HepG2 (cell line): ENCODE results near the gene NAV2. TPM values are rescaled to one million over a fixed set of nuclear protein-coding genes. Genes with fewer than 3 reads are reported as not detected.

Experiments used
- ATAC-seq: fragments of 200-7000 bp; cut with Tn5 transposase; 3 replicates; pipeline ENCODE4 v1.9.1; 2020; ENCODE audit warnings: mild to moderate bottlenecking, moderate library complexity
- BruUV-seq: library from RNA; stranded (reverse); fragments of 400-500 nt; replicated peaks from 2 replicates; lab custom pipeline; 2021; lab: Mats Ljungman, UMichigan
- CTCF ChIA-PET: fragments of 300-600 bp; formaldehyde crosslinking; extraction: SDS; loops from one replicate; lab custom pipeline; 2021; ENCODE audit warnings: low total read pairs, inconsistent platforms, low intra/inter-chr PET ratio; lab: Yijun Ruan, JAX
- POLR2A ChIA-PET: fragments of 350-600 bp; sonication (Branson Sonifier 250); formaldehyde crosslinking; loops from one replicate; lab custom pipeline; 2020; ENCODE audit warnings: antibody characterized with exemption, inconsistent platforms; lab: Yijun Ruan, JAX
- DNase-seq: peaks from one replicate; pipeline ENCODE4 v3.0.0-alpha.2; 2015; ENCODE audit warnings: low spot score
- FAIRE-seq: peaks from 3 replicates; lab custom pipeline; 2011; peaks lifted over from hg19 to GRCh38; lab: Jason Lieb, UNC
- H2AFZ ChIP-seq: one replicate; pipeline ENCODE4 v1.6.1; 2011; ENCODE audit warnings: low read length, inconsistent platforms
- H3K27ac ChIP-seq: fragments of 300-600 bp; 3 replicates; pipeline ENCODE4 v1.8.0; 2011; ENCODE audit warnings: mixed run types, mild to moderate bottlenecking, mixed read lengths, low read length, inconsistent platforms; ENCODE audit not compliant: insufficient read depth; ENCODE audit errors: extremely low read length
- H3K27me3 ChIP-seq, 2 experiments: fragments of 200-600 bp in 1 of 2; 2 replicates in 1 of 2; 3 replicates in 1 of 2; pipeline versions ENCODE4 v1.6.0 to v1.8.0; 2011; ENCODE audit warnings: low read length in 2 of 2, mild to moderate bottlenecking in 2 of 2, moderate library complexity in 2 of 2, inconsistent platforms in 1 of 2; ENCODE audit not compliant: insufficient read depth in 2 of 2, control insufficient read depth in 1 of 2
- H3K36me3 ChIP-seq, 2 experiments: fragments of 200-600 bp in 1 of 2; replicated peaks in 1 of 2; 2 replicates in 1 of 2; 3 replicates in 1 of 2; pipeline versions ENCODE4 v1.5.1 to v1.8.0; 2011; ENCODE audit warnings: low read length in 2 of 2, inconsistent platforms in 1 of 2; ENCODE audit not compliant: insufficient read depth in 2 of 2, control insufficient read depth in 1 of 2
- H3K4me1 ChIP-seq: 2 replicates; pipeline ENCODE4 v1.5.1; 2012; ENCODE audit warnings: low read length, inconsistent platforms; ENCODE audit not compliant: insufficient read depth
- H3K4me2 ChIP-seq: 2 replicates; pipeline ENCODE4 v1.6.0; 2011; ENCODE audit warnings: low read depth, low read length, inconsistent platforms
- H3K4me3 ChIP-seq, 3 experiments: fragments of 200-600 bp in 1 of 3; sonication (generic), shearing (Covaris generic) in 1 of 3; replicated peaks in 1 of 3; 2 replicates each; pipeline ENCODE4 v1.5.1; 2011 to 2016; ENCODE audit warnings: low read length in 3 of 3, inconsistent platforms in 2 of 3, low read depth in 2 of 3, mild to moderate bottlenecking in 2 of 3, control low read depth in 1 of 3, mixed read lengths in 1 of 3; ENCODE audit not compliant: insufficient read depth in 1 of 3
- H3K79me2 ChIP-seq: one replicate; pipeline ENCODE4 v1.6.1; 2011; ENCODE audit warnings: low read length, inconsistent platforms; ENCODE audit not compliant: insufficient read depth
- H3K9ac ChIP-seq: 2 replicates; pipeline ENCODE4 v1.6.0; 2011; ENCODE audit warnings: mild to moderate bottlenecking, low read depth, low read length, inconsistent platforms; ENCODE audit not compliant: insufficient read depth
- H3K9me3 ChIP-seq: 2 replicates; pipeline ENCODE4 v1.5.1; 2012; ENCODE audit warnings: mild to moderate bottlenecking, low read length
- H4K20me1 ChIP-seq: 2 replicates; pipeline ENCODE4 v1.6.0; 2011; ENCODE audit warnings: inconsistent platforms, mild to moderate bottlenecking, low read length, moderate library complexity; ENCODE audit not compliant: insufficient read depth
- KLF13 ChIP-seq: sonication (generic); formaldehyde crosslinking; IDR thresholded peaks from 2 replicates; pipeline ENCODE4 v1.4.0; 2020; ENCODE audit warnings: mild to moderate bottlenecking, missing genetic modification reagents
- MED1 ChIP-seq: sonication (generic); formaldehyde crosslinking; IDR thresholded peaks from 2 replicates; pipeline ENCODE4 v1.4.0; 2020; ENCODE audit warnings: missing genetic modification reagents
- NR3C1 ChIP-seq: sonication (generic); formaldehyde crosslinking; IDR thresholded peaks from 2 replicates; pipeline ENCODE4 v1.4.0; 2020; ENCODE audit warnings: missing genetic modification reagents
- POGK ChIP-seq: sonication (generic); formaldehyde crosslinking; conservative IDR thresholded peaks from 2 replicates; pipeline ENCODE4 v1.8.0; 2022; ENCODE audit warnings: mild to moderate bottlenecking, moderate library complexity, missing genetic modification reagents
- STAG1 ChIP-seq: sonication (generic); formaldehyde crosslinking; IDR thresholded peaks from 2 replicates; pipeline ENCODE4 v1.4.0; 2020; ENCODE audit warnings: missing genetic modification reagents
- ZBTB7B ChIP-seq: sonication (generic); formaldehyde crosslinking; IDR thresholded peaks from 2 replicates; pipeline ENCODE4 v1.4.0; 2020; ENCODE audit warnings: missing genetic modification reagents
- ZNF234 ChIP-seq: sonication (generic); formaldehyde crosslinking; conservative IDR thresholded peaks from 2 replicates; pipeline ENCODE4 v1.5.1; 2020; ENCODE audit warnings: mild to moderate bottlenecking, missing genetic modification reagents
- ZNF292 ChIP-seq: sonication (generic); formaldehyde crosslinking; IDR thresholded peaks from 2 replicates; pipeline ENCODE4 v1.8.1; 2022; ENCODE audit warnings: mild to moderate bottlenecking, low read depth, missing genetic modification reagents, borderline replicate concordance
- ZNF577 ChIP-seq: sonication (generic); formaldehyde crosslinking; IDR thresholded peaks from 2 replicates; pipeline ENCODE4 v1.4.0; 2020; ENCODE audit warnings: mild to moderate bottlenecking, low read depth, missing genetic modification reagents, borderline replicate concordance
- WGBS: methylation state at CpG from one replicate; pipeline ENCODE4 v1.1.6; 2017; ENCODE audit warnings: low lambda C conversion rate; 5-methylcytosine and 5-hydroxymethylcytosine counted together
- in situ Hi-C: cut with HindIII; loops from 2 replicates; pipeline ENCODE4 v1.10.0; 2017; ENCODE audit warnings: low pct_unique_long_range_greater_than_20kb; ENCODE audit not compliant: extremely low pct_ligation_motif_present
- intact Hi-C: fragments of 100-400 bp; cut with micrococcal nuclease; formaldehyde crosslinking; loops from one replicate; pipeline ENCODE4 v1.10.0; 2022; ENCODE audit not compliant: unreplicated experiment
- polyA plus RNA-seq, 8 experiments: library from polyadenylated mRNA; depleted of rRNA in 3 of 8; stranded (reverse) in 7 of 8; unstranded in 1 of 8; fragments of >200 nt; fragmentation: Illumina TruSeq in 4 of 8; extraction: Trizol in 4 of 8; gene quantifications; 2 replicates each; pipeline versions ENCODE4 v1.2.1 to v1.2.3, GENCODE V29; 2011 to 2016; ENCODE audit warnings: low read depth in 4 of 8, missing spikeins in 1 of 8, mixed read lengths in 1 of 8; ENCODE audit not compliant: insufficient read depth in 1 of 8
- total RNA-seq, 5 experiments: library from RNA; depleted of rRNA; stranded (reverse); fragments of >200 nt; fragmentation: Illumina TruSeq; extraction: Trizol; gene quantifications; 2 replicates each; pipeline ENCODE4 v1.2.3, GENCODE V29; 2016; ENCODE audit warnings: low read depth in 1 of 5
- TF ChIP-seq, protein P1 (sequence below): sonication (generic); formaldehyde crosslinking; IDR thresholded peaks from 2 replicates; pipeline ENCODE4 v1.5.1; 2020; ENCODE audit warnings: mild to moderate bottlenecking, missing genetic modification reagents, borderline replicate concordance

The NAV2 gene
- total and polyA plus RNA-seq, 2 of the 13 experiments (the other 11 are each of a cell fraction or from before 2014, with no cell fraction given) = 9.3 to 34.6 TPM

DNA sequence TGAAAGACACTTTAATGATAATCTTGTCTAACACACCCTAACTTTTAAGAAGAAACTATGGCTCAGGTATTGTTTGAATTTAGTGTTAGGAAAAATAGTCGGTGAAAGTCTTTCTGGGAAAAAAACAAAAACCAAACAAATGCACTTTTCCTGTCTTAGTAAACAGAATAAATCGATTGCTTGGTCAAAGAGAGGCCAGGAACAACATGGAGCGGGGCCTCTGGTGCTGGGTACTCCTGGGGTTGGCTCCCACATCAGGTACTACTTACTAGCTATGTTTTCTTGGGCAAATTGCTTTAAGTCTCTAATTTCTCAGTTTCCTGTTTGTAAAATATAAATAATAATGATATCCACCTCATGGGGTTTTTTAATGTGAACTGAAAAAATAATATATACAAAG, 46.8 kb downstream of the NAV2 start:
- in situ Hi-C loops = no loop called here
- Histone ChIP-seq H3K4me2 (no peak overlapping the region), H2AFZ (no peak overlapping the region), H3K36me3 (no peaks in the 10 kb centered on the region), H3K4me3 (no peak overlapping the region), H3K9ac (no peak overlapping the region), H3K27me3 (peaks cover 5 to 31% of the 10 kb centered on the region in 2 experiments; a peak in 4 of 5 replicates), H3K4me1 (no peaks in the 10 kb centered on the region), H3K9me3 (no peaks in the 10 kb centered on the region), H3K27ac (no peak overlapping the region), H4K20me1 (no peaks in the 10 kb centered on the region), H3K79me2 (no peaks in the 10 kb centered on the region)
- no peak for DNase-seq
- no peak for FAIRE-seq
- POLR2A ChIA-PET = no interaction called here
- CTCF ChIA-PET = no interaction called here
- BruUV-seq = no TSS peak
- ATAC-seq = no peak
- intact Hi-C loops = no loop called here
- TF ChIP-seq ZNF292 = no peak
- WGBS = 2% methylated on average over 3 of the region's 3 CpGs

DNA sequence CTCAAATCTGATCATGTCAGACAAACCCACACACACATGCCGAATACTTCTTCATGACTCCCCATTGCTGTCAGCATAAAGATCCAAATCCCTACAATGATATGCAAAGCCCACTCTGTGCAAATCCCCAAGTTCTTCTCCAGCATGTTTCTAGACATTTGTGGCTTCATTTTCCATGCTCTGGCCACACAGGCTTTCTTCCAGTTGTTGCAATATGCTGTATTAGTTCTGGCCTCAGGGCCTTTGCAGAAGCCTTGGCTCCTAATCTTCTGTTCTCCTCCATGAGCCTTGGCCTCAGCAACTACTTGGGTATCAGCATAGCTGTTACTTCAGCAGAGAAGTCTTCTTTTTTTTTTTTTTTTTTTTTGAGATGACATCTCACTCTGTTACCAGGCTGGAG, 49.6 kb downstream of the NAV2 start:
- FAIRE-seq = no peak
- CTCF ChIA-PET = no interaction called here
- no peak for ATAC-seq

More for the DNA sequence above, 49.6 kb downstream of the NAV2 start:
- intact Hi-C loops = no loop called here
- Histone ChIP-seq H3K9me3 (no peaks in the 10 kb centered on the region), H2AFZ (no peak overlapping the region), H3K4me1 (no peaks in the 10 kb centered on the region), H3K4me2 (no peak overlapping the region), H3K27me3 (peaks cover 3 to 28% of the 10 kb centered on the region in 2 experiments; a peak in 4 of 5 replicates), H3K79me2 (no peaks in the 10 kb centered on the region), H3K27ac (no peak overlapping the region), H3K4me3 (no peak overlapping the region), H3K36me3 (no peaks in the 10 kb centered on the region), H4K20me1 (no peaks in the 10 kb centered on the region), H3K9ac (no peak overlapping the region)
- 75% methylated on average over 1 of the region's 1 CpG for WGBS
- in situ Hi-C loops = no loop called here
- no TSS peak for BruUV-seq
- no peak for TF ChIP-seq KLF13
- no peak for TF ChIP-seq POGK (CRISPR knock-in tag)
- TF ChIP-seq ZNF234 = no peak
- no peak for TF ChIP-seq ZBTB7B (CRISPR knock-in tag)
- TF ChIP-seq, protein P1, sequence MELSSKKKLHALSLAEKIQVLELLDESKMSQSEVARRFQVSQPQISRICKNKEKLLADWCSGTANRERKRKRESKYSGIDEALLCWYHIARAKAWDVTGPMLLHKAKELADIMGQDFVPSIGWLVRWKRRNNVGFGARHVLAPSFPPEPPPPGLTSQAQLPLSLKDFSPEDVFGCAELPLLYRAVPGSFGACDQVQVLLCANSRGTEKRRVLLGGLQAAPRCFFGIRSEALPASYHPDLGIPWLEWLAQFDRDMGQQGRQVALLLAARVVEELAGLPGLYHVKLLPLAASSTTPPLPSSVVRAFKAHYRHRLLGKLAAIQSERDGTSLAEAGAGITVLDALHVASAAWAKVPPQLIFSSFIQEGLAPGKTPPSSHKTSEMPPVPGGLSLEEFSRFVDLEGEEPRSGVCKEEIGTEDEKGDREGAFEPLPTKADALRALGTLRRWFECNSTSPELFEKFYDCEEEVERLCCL = no peak
- TF ChIP-seq ZNF577 (CRISPR knock-in tag) = no peak
- no peak for TF ChIP-seq STAG1 (CRISPR knock-in tag)
- TF ChIP-seq NR3C1 = no peak
- TF ChIP-seq MED1 (CRISPR knock-in tag) = no peak
- POLR2A ChIA-PET = no interaction called here
- DNase-seq = no peak
